ENCODE measurements around the gene LMNTD2.

Gene LMNTD2

DNA sequence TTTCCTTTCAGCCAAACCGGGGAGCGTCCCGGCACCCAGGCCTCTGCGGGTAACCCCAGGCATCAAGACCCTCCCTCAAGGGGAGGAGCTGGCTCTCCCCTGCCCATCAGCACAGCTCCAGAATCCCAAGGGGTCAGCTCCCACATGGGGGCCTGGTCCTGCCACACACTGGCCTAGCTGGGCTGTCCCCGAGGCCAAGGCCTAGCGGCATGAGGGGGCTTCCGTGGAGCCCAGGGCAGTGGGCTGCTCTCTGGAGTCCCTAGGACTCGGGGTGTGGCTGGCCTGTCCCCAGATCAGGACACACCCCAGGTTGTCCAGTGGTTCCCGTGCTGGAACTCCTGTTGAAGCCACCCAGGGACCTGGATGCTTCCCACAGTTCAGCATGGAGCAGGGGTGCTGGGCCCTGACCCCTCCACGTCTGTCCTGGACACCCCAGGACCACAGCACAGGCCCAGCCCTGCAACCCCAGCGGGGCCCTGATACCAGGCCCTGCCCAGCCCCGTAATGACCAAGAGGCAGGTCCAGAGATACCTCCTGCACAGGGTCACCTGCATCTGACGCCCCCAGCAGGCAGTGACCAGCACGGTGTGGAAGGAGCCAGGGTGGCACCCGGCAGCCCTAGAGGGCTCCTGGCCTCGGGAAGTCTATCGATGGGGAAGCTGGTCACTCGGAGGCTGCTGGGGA is 30.7 kb downstream of the LMNTD2 start:
- no peak overlapping the region for H3K4me3 ChIP-seq (ENCODE audit: low read depth, low read length)
- no peak for TF ChIP-seq CTCF (IDR thresholded peaks at IDR 0.05; ENCODE audit: low read depth, low read length)

GRCh38 chr11:528815-529727 is 31.5 kb downstream of the LMNTD2 start:
- TF ChIP-seq CTCF (IDR thresholded peaks at IDR 0.05; ENCODE audit: low read depth, low read length), result no peak

GRCh38 chr11:528166-528814 is 32.2 kb downstream of the LMNTD2 start:
- no peak for TF ChIP-seq CTCF (IDR thresholded peaks at IDR 0.05; ENCODE audit: low read depth, low read length)
- no peak overlapping the region for H3K4me3 ChIP-seq (ENCODE audit: low read depth, low read length)

More at GRCh38 chr11:528815-529727, 31.5 kb downstream of the LMNTD2 start:
- no peak overlapping the region for H3K4me3 ChIP-seq (ENCODE audit: low read depth, low read length)

DNA sequence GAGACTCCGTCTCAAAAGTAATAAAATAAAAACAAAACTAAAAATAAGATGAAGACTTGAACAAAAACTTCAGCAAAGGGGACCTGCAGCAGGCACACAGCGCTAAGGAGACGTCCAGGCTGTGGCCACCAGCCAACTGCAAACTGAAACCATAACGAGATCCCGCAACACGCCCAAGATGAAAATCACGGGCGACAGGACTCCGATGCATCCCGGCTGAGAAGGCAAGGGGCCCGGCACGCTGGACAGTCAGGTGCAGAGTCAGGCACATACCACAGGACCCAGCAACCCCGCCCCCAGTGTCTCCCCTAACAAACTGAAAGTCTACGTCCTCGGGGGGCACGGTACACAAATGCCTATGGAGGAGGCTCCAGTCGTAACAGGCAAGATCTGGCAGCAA is 34.3 kb downstream of the LMNTD2 start:
- H3K4me3 ChIP-seq (ENCODE audit: low read depth, low read length), result no peak overlapping the region
- TF ChIP-seq CTCF (IDR thresholded peaks at IDR 0.05; ENCODE audit: low read depth, low read length), result no peak

DNA sequence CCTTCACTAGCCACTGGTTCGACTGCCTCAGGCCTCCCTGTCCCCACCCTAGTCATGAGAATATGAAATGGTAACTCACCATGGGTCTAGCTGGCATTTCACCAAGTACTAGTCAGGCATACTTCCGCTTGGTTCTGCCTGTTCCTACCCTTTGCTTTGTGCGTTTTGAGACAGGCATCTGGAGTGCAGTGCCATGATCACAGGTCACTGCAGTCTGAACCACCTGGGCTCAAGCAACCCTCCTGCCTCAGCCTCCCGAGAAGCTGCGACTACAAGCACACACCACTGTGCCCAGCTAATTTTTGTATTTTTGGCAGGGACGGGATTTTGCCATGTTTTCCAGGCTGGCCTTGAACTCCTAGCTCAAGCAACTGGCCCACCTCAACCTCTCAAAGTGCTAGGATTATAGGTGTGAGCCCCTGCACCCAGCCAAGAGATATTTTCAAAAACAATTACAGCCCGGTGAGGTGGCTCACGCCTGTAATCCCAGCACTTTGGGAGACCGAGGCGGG is 39.3 kb downstream of the LMNTD2 start:
- no peak for TF ChIP-seq CTCF (IDR thresholded peaks at IDR 0.05; ENCODE audit: low read depth, low read length)
- no peak overlapping the region for H3K4me3 ChIP-seq (ENCODE audit: low read depth, low read length)

DNA sequence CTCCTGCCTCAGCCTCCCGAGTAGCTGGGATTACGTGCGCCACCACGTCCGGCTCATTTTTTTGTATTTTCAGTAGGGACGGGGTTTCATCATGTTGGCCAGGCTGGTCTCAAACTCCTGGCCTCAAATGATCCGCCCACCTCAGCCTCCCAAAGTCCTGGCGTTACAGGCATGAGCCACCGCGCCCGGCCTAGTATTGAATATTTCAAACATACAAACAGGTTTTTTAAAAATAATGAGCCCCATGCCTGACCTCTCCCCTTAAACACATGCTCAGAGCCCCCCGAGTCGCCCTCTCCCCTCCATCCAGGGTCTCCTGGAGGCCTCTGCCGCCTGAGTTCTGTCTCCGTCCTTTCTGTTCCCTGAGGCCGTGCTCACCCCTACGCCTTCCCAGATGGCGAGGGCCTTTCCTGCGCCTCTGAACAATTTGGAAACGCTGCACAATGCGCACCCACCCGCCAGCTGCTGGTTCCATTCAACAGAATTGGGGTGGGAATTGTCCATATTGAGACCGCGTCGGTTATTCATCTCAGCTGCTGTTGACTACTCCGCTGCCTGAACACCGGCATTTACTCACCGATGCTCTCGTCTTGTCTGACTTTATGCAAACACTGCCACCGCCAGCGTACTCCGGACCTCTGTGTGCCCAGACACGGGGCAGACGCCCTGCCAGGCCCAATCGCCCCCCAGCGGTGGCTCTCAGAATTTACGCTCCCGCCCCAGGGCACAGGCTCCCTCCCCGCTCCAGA is 39.9 kb downstream of the LMNTD2 start:
- H3K4me3 ChIP-seq (ENCODE audit: low read depth, low read length), result no peak overlapping the region
- TF ChIP-seq CTCF (IDR thresholded peaks at IDR 0.05; ENCODE audit: low read depth, low read length), result no peak

All from WI38 (cell line).